Astrocyte of the spinal cord (primary cell): ENCODE data around the gene NFE2.

Experiments
- DNase-seq: peaks from one replicate; pipeline ENCODE4 v3.0.0; 2011; ENCODE audit warnings: low read depth, low spot score
- H3K4me3 ChIP-seq: 2 replicates; pipeline ENCODE4 v1.5.1; 2011; ENCODE audit warnings: low read depth, mild to moderate bottlenecking, low read length, moderate library complexity
- CTCF ChIP-seq: IDR thresholded peaks from 2 replicates; pipeline ENCODE4 v1.5.1; 2012; ENCODE audit warnings: low read depth, mild to moderate bottlenecking, low read length, inconsistent platforms
- in situ Hi-C: cut with HindIII; loops from 2 replicates; pipeline ENCODE4 v1.10.0; 2017; ENCODE audit warnings: low sequenced_read_pairs

NFE2 gene

GRCh38 chr12:54246011-54246641 is 54.7 kb downstream of the NFE2 start:
- no peak for DNase-seq
- no peak overlapping the region for H3K4me3 ChIP-seq
- no peak for TF ChIP-seq CTCF
- in situ Hi-C loops, result no loop called here
